ENCODE results near the gene KLF15.

DNA sequence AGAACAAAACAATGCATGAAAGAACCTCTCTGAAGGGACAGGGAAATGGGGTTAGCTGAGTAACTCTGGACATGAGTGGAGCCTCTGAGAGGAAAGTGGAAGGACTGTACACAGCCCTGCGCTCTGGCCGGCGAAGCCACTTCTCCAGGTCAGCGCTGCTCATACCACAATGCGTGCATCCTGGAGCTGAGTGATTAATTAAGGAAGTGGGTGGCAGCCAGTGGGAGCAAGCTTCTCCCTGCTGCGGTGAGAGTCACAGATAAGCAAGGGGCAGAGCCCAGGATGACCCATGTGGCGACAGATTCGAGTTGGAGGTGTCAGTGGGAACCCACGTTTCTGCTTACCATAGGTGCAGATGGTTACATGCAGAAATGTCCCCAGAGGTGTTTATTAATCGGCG lies 48.0 kb downstream of the KLF15 start:
- TF ChIP-seq TRIM24 (IDR thresholded peaks at IDR 0.05), result no peak
- TF ChIP-seq, protein P1, sequence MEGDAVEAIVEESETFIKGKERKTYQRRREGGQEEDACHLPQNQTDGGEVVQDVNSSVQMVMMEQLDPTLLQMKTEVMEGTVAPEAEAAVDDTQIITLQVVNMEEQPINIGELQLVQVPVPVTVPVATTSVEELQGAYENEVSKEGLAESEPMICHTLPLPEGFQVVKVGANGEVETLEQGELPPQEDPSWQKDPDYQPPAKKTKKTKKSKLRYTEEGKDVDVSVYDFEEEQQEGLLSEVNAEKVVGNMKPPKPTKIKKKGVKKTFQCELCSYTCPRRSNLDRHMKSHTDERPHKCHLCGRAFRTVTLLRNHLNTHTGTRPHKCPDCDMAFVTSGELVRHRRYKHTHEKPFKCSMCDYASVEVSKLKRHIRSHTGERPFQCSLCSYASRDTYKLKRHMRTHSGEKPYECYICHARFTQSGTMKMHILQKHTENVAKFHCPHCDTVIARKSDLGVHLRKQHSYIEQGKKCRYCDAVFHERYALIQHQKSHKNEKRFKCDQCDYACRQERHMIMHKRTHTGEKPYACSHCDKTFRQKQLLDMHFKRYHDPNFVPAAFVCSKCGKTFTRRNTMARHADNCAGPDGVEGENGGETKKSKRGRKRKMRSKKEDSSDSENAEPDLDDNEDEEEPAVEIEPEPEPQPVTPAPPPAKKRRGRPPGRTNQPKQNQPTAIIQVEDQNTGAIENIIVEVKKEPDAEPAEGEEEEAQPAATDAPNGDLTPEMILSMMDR (IDR thresholded peaks at IDR 0.05 in 2 of 3, conservative IDR thresholded peaks at IDR 0.05 in 1 of 3; ENCODE audit: insufficient read depth in 2 of 3, low read depth in 1 of 3, low read length in 3 of 3), result no peak
- no peak for TF ChIP-seq GABPA (tag; conservative IDR thresholded peaks at IDR 0.05; ENCODE audit: low read depth)
- no peak for TF ChIP-seq POLR2AphosphoS5 (IDR thresholded peaks at IDR 0.05; ENCODE audit: control insufficient read depth, insufficient read depth, low read depth, low read length)
- TF ChIP-seq MTA1 (IDR thresholded peaks at IDR 0.05; ENCODE audit: borderline replicate concordance), result no peak
